ENCODE results near the gene BEND3.
A peak's percentile ranks its signal among the peaks of the same experiment; 100 is the strongest.

Gene BEND3

DNA sequence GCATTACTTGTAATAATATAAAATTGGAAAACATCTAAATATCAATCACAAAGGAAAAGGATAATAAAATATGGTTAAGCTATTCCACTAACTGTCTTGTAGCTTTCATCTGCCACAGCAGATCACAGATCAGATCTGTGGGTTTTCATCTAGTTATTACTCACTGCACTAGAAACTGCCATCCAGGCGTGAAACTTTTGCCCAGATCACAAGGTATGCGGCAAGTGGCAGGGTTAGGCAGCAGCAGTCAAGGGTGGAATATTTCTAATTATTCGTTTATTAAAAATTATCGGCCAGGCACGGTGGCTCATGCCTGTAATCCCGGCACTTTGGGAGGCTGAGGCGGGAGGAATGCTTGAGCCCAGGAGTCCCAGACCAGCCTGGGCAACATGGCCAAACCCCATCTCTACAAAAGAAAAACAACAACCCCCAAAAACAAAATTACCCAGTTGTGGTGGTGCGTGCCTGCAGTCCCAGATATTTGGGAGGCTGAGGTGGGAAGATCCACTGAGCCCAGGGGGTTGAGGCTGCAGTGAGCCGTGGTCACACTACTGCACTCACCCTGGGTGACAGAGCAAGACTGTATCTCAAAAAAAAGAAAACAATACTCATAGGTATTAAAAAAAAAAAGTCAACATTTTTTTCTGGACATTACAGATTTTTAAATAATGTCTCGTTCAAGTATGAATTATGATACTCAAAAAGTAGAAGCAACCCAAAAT, 32.1 kb downstream of the BEND3 start:
- no peak for DNase-seq (ENCODE audit: insufficient read length, low spot score)
- no peak for FAIRE-seq
- TF ChIP-seq, protein P1, sequence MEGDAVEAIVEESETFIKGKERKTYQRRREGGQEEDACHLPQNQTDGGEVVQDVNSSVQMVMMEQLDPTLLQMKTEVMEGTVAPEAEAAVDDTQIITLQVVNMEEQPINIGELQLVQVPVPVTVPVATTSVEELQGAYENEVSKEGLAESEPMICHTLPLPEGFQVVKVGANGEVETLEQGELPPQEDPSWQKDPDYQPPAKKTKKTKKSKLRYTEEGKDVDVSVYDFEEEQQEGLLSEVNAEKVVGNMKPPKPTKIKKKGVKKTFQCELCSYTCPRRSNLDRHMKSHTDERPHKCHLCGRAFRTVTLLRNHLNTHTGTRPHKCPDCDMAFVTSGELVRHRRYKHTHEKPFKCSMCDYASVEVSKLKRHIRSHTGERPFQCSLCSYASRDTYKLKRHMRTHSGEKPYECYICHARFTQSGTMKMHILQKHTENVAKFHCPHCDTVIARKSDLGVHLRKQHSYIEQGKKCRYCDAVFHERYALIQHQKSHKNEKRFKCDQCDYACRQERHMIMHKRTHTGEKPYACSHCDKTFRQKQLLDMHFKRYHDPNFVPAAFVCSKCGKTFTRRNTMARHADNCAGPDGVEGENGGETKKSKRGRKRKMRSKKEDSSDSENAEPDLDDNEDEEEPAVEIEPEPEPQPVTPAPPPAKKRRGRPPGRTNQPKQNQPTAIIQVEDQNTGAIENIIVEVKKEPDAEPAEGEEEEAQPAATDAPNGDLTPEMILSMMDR (IDR thresholded peaks at IDR 0.05; ENCODE audit: insufficient read depth, missing control alignments): no peak

DNA sequence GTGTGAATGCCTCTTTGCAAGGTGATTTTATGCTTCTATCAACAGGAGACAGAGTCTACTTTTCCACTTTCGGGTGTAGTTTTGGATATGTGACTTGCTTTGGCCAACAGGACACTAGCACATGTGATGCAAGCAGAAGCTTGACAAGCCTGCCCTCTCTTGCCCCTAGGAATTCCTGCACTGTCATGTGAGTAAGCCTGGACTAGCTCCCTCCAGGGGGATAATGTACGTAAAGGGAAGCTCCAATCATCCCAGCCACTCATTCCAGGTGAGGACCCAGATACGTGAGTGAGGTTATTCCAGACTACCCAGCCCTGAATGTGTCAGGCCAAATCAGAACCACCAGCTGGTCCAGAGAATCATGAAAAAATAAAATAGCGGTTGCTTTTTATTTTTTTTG, 33.3 kb downstream of the BEND3 start:
- TF ChIP-seq, protein P1 (IDR thresholded peaks at IDR 0.05; ENCODE audit: insufficient read depth, missing control alignments): no peak
- DNase-seq (ENCODE audit: insufficient read length, low spot score): no peak
- FAIRE-seq: no peak

DNA sequence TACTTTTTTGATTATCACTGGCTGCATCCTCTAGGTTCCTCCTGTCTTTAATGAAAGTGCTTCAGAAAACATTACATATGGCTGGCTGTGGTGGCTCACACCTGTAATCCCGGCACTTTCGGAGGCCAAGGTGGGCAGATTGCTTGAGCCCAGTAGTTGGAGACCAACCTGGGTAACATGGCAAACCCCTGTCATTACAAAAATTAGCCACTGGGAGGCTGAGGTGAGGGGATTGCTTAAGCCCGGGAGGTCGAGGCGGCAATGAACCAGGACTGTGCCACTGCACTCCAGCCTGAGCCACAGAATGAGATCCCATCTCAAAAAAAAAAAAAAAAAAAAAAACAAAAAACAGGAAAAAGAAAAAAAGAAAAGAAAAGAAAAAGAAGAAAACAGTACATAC, 35.3 kb downstream of the BEND3 start:
- FAIRE-seq (no peak), DNase-seq (ENCODE audit: insufficient read length, low spot score) (no peak)
- TF ChIP-seq, protein P1 (IDR thresholded peaks at IDR 0.05; ENCODE audit: insufficient read depth, missing control alignments): no peak

DNA sequence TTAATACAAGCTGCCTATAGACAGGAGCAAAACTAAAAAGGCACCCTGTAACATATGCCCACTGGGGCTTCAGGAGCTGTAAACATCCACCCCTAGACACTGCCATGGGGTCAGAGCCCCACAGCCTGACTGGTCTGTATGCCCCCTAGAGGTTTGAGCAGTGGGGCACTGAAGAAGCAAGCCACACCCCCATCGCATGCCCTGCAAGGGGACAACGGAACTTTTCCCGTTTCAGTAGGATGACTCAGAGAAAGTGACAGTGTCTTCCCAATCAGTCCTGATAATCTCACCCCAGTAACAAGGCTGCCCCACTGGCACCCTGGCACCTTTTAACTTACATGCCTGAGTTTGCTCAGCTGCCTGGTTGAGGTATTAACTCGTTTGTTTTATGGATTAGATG, 35.9 kb downstream of the BEND3 start:
- no peak for FAIRE-seq
- TF ChIP-seq, protein P1 (IDR thresholded peaks at IDR 0.05; ENCODE audit: insufficient read depth, missing control alignments): no peak
- no peak for DNase-seq (ENCODE audit: insufficient read length, low spot score)

DNA sequence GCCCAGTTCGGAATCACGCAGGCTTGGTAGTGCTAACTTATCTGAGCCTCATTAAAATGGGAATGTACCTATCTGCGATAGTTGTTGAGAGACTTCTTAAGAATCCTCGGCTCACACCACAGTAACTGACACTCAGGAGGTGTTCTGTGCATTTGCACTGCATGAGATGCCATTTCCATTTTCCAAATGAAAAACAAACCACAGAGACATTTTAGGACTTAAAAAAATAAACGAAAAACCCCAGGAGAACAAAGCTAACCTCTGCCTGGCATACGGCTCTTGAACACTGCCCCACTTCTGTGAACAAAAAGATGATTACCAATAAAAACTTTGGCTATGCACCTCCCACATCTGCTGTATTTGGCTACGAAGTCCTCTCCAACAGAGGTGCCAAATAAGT, 37.6 kb downstream of the BEND3 start:
- DNase-seq (ENCODE audit: insufficient read length, low spot score): no peak
- no peak for FAIRE-seq
- TF ChIP-seq, protein P1 (IDR thresholded peaks at IDR 0.05; ENCODE audit: insufficient read depth, missing control alignments): no peak

DNA sequence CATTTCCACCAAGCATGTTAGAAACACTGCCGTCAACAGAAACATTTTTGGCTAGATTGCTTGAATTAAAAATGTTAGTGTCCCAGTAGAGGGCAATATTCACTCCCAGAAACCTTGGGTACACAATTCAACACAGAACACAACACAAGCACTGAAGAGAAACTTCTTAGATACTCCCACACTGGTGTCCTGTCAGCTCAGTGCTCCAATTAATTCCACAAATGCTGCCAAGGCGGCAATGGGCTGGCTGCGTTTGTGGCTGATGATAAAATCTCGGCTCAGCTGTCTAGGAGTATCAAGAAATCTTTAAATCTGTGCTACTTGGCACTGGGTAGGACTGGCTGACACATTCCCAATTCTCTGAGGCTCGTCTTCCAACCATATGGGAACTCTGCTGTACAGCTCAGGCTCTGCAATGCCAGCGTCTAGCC, 39.3 kb downstream of the BEND3 start:
- FAIRE-seq: no peak
- no peak for DNase-seq (ENCODE audit: insufficient read length, low spot score)
- TF ChIP-seq, protein P1 (IDR thresholded peaks at IDR 0.05; ENCODE audit: insufficient read depth, missing control alignments): peak; percentile 17

DNA sequence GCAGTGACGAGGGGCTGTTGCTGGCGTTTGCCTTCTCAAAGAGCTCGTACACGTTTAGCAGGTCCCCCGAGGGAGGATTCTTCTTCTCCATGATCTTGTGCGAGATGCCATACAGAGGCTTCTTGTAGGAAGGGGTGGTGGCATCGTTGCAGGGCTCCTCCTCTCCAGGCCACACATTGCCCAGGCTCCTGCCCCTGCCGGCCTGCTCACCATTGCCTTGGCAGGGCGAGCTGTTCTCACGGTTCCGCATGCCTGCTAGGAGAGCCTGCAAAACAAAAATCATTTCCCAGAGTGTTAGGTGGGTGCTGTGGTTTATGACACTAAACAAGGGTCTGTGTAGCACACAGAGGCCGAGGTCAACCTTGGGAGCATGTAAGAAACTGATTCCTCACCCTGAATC, 44.6 kb downstream of the BEND3 start:
- no peak for FAIRE-seq

More for the DNA sequence above, 44.6 kb downstream of the BEND3 start:
- no peak for DNase-seq (ENCODE audit: insufficient read length, low spot score)
- TF ChIP-seq, protein P1 (IDR thresholded peaks at IDR 0.05; ENCODE audit: insufficient read depth, missing control alignments): no peak
